Ecto neural progenitor cell (in vitro differentiated cells): ENCODE results near the gene NTRK3.

Experiments
- DNase-seq: peaks from one replicate; pipeline ENCODE4 v3.0.0-alpha.2; 2018; ENCODE audit warnings: low spot score

Gene NTRK3

DNA sequence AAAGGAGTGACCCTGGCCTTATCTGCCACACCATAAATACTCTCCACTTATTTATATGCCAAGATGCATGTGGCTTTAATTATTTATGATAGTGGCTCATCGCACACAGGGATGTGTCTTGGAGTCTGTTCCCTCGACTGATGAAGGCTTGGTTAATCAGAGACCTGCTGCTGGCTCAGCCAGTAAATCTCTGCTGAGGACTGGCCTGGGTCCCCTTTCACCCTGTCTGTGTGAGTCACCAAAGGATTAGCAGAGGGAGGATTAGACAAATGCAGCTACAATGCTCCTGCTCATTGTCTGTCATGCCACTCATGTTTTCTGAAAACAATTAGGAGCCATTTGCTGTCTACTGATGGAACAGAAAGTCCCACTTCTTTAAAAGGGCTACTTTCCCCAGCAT, 226.8 kb downstream of the NTRK3 start:
- DNase-seq: no peak

DNA sequence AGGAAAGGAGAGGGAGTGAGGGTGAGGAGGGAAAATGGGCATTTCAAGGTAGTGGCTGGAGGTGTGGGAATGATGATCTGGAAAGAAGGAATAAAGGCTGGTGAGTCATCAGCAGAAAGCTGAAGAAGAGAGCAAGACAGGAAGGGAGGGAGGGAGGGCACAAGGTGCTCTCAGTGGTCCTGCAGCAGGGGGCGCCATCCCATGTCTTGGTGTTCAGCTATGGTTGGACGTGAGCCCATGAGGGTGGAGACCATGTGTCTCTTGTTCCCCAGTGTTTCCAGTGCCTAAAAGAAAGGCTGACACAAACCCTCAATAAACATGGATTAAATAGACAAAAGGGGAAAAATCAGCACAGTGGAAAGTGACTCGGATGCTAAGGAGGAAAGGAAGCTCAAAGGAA, 228.5 kb downstream of the NTRK3 start:
- DNase-seq: no peak

DNA sequence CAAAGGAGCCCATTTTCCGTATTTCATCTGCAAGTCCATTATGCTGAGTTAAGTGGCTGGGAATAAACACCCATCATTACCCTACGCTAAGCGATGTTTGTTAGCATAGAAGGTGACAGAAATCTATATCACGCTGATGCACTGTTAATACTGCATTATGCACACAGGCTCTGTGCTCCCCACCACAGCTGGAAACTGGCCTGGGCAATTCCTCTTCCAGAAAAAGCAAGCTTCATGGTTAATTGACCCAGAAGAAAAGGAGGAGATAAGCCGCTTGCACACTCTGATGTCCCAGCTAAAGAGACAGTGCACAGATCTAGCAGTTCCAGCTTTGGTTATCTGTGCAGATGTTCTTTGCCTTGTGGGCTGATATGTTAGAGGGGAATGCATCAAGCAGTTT, 232.6 kb downstream of the NTRK3 start:
- DNase-seq: no peak

DNA sequence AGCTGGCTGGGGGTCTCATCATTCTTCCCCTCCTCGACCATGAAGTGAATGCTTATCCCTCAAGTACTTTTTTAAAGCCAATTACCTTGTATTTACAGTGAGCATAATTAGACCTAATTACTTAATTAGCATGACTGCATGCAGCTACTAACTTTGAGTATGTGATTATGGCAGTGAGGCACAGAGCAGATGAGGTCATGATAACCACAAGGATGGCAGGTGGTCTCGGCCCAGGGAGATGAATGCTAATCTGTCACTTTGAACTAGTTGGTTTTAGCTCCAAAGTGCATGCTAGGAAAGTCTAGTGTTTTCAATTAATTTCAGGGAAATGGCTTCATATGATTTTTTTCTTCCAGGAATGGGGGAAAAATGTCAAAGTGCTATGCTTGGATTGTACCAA, 233.8 kb downstream of the NTRK3 start:
- DNase-seq: no peak

DNA sequence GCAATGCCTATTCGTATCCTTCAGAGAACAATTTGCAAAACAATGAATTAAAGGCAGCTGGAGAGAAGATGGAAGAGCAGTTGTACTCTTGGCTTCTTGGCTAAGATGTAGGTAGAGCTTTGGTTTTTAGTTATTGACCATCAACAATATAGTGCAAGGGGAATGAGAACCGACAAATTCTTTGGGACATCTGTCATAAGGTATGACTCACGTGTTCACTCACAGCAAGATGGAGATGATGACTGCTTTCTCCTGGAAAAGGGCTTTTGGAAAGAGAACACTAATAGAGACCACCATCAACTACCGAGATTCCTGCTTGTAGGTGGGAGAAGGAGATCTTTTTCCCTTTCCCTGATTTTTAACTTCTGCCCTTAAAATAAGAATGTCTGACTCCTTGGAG, 234.9 kb downstream of the NTRK3 start:
- no peak for DNase-seq

DNA sequence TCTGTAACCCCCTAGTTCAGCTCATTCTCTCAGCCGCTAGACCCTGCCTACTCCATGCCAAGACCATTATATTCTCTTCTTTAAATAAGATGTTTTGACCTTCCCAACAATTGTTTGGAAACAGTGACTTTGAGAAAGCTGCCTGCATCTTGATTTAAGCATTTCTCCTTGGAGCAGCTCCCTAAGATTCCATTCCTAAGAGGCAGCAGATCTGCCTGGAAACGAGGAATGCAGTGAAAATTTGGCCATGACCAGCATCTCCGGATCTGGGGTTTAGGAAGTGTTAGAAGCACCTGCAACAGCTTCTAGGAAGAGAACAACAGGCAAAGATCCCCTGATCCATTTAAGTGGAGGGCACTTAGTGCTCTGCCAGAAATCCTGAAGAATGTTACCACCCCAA, 235.7 kb downstream of the NTRK3 start:
- no peak for DNase-seq

DNA sequence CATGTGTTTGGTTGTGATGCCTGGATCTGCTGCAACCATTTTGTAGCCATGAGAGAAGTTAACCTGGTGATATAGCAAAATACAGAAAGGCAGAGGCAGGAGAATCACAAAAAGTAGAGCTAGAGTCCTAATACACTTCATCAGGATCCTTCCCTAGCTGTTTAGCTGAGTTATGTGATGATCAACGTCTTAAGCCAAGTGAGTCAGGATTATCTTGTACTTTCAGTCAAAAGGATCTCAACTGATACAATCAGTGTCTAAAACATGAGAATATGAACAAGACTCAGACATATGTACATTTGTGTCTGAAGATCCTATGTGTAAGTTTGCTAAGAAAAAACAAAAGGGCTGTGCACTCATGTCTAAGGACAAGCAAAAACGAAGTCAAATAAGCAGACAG, 236.9 kb downstream of the NTRK3 start:
- no peak for DNase-seq

DNA sequence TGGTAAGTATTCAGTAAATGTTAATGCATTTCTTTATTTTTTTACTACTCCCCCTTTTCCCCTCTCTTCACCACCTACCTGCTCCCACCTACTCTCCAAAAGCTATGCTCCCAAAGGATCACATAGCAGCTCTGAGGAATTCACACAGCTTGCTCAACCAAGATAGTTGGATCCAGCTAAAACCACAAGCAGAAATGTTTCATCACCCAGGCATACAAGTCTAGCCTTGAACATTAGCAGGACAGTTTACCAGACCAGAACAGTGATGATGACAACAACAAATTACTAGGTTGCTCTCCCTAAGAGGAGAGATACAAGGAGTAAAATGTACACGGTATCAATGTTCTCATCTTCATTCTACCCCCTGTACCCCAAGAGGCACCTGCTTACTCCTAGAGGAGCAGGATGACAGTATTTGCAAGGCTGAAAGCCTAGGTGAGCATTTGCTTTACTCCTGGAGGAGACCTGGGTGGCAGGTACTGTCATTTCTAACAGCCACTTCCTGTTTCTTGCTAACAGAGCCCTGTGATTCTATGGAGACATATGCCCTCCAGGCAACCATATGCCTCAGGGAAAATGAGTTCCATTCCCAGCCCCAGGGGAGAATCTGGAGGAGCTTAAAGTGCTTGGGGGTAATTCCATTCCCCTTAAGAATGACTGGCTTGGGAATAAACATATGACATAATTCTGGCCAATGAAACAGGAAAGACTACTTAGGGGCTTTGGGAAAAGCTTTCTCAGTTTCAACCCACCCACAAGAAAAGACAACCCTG, 237.5 kb downstream of the NTRK3 start:
- no peak for DNase-seq

DNA sequence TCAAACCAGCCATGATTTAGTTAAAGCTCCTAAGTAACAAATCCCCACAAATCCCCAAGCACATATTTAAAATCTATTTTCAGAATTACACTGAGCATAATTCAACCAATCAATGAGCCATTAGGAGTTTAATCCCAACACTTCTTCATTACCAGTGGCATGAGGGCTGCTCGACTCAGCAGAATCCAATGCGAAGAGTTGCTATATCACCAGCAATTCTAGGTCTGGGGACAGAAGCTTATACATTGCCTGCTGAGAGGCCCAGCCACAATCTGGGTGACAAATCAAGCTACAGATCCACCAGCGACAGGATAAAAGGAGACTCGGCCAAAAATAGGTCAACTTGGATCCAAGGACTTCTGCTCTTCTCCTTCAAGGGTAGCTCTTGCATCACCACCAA, 238.8 kb downstream of the NTRK3 start:
- no peak for DNase-seq

DNA sequence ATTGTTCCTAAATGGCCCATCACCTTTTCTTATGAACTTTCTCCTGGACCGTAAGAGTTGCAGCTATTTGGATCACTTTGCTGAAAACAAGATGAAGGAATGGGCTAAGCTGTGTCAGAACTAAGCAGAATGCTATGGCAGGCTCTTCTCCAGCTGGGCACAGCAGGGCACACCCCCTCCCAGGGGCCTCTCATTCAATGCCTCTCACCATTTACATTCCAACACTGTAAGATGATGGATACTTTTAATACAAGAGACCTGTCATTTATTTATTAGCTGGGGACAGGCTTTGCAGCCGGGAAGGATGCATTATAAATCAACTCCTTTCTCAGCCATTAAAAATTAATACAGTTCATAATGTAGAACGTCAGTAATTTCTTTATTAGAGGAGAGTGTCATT, 240.1 kb downstream of the NTRK3 start:
- DNase-seq: no peak

DNA sequence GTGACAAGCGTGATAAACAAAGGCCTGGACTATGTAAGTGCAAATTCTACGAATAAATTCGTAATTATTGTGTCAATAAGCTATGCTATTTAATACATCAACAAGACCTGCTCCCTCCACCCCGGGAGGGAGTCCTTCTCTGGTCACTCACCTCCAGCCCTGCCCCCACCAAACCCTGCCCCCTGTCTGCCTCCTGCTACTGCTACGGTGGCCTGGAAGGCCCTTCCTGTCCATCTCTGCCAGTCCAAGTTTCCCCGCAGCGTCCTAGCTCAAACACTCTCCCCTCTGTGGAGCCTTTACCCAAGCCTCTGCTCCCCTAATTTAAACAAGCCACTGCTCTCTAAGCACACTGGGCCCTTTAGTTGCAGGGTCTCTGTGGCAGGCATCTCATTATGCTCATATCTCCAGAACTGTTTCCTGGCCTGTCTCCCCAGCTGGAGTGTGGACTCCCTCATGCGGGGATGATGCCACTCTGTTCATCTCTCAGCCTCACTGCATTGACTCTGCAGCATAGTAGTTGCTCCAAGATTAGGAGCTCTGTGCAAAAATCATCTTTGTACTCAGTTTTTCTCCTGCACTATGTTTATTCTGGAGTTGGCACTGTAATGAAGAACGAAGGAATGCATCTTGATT, 241.2 kb downstream of the NTRK3 start:
- DNase-seq: no peak

DNA sequence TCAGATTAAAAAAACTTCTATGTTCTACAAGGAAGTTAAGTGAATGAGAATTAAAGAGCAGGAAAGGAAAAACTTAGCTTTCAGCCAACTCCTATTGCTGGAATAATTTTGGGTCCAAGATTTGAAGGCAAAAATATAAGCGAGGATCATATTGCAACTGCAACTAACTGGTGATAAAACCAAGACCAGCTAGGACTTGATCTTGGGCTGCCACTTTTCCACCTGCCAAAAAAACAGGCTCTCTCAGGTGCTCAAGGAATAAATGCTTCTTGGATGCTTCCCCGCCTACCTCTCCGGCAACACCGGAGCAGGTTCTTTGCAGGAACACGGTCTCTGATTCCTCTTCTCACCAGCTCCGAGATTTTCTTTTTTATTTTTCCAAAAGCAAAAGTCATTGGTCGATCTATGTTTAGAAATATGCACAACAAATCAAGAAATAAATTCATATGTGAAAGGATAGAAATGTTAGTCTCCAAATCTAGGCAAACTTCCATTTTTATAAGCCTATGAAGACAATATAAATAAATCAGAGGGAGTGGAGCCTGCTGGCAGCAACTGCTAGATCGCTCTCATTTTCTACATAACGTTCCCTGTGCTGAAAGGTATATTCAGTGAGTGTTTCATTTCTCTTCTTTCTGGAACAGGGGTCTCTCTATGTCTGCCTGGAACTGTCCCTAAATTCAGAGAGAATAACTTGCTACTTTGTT, 241.9 kb downstream of the NTRK3 start:
- no peak for DNase-seq

DNA sequence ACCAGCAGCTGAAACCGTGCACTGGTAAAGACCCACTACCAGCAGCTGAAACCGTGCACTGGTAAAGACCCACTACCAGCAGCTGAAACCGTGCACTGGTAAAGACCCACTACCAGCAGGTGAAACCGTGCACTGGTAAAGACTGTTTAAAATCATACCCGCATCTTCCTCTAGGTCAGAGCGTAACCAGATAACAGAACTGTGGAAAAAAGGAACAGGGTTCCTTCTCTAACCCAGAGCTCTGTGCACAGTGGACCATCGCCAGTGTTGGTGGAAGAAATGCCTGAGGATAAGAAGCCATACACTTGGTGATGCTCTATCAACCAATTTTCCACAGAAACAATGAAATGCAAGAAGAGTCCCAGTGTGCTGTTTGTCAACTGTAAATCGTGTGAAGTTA, 243.4 kb downstream of the NTRK3 start:
- DNase-seq: no peak

DNA sequence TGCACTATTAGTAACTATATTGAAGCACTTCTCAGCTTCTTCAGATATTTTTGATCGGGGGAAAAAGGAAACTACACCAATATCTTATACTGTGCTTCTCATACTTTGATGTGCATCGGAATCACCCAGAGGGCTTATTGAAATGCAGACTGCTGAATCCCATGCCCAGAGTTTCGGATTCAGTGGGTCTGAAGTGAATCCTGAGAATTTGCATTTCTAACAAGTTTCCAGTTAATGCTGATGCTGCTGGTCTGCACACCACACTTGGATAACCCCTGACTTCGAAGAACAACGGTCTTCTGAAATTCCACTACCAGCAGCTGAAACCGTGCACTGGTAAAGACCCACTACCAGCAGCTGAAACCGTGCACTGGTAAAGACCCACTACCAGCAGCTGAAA, 243.9 kb downstream of the NTRK3 start:
- no peak for DNase-seq

DNA sequence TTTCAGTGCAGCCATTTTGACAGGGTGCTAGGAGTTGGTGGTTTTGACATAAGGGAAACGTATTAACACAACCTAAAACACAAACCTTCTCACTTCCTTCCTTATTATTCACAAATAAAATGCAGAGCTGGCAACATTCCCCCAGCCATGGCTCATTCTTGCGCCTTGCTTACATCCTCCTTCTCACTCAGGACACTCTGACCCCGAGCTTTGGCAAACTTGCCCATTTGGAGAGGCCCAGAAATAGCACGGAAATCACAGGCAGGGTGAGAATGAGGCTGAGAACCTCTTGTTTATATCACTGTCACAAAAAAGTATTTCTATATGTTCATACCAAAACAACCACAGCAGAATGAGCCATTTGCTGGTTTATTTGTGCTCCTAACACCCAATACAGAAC, 244.3 kb downstream of the NTRK3 start:
- DNase-seq: no peak

DNA sequence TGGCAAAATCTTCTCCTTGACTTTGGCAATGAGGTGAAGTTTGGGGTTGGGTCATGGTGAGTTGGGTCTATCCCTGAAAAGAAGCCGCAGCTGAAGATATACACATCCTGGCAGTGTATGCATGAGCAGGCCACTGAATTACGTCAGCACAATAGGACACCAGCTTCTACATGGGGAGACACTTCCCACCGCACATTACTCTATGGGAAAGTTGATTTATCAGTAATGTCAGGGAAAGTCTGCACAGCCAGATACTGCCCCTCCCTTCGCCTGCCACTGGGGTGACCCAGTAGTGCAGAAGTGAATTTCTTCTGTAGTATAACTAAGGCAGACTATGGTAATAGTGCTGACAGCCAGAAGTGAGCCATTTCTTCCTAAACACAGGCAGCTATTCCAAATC, 245.0 kb downstream of the NTRK3 start:
- no peak for DNase-seq

DNA sequence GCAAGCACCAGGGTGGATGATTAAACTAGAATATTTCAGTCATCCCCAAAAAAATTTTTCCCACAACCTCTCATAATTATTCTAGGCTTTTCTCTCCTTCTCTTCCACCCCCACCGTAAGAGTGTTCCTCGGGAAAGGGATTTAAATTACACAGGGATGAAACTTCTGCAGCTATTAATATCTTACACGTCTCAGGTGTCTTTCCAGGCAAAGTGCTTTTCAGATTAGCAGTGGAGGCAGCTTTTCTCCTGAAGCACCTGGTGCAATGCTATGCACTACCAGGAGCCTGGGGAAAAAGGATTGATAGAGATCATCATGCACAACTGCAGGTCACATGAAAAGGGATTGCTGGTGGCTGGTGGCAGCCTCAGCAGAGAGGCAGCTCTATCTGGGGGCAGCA, 250.4 kb downstream of the NTRK3 start:
- no peak for DNase-seq

DNA sequence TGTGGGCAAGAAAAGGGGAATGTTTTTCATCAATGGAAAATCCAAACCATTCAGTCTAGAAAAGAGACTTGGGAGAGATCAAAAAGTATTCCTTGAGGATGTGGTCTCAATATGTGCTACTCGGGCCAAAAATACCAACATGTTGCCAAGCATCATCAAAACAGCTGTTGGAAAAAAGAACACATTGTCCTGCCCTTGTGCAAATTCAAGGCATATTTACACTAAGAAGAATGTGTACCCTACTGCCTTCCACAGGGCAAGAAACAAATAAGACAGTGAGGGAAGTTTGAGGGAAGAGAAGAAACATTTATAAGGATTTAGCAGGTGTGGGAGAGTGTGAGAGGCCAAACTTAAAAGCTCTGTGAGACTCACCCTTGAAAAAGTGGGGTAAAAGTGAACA, 252.1 kb downstream of the NTRK3 start:
- no peak for DNase-seq

DNA sequence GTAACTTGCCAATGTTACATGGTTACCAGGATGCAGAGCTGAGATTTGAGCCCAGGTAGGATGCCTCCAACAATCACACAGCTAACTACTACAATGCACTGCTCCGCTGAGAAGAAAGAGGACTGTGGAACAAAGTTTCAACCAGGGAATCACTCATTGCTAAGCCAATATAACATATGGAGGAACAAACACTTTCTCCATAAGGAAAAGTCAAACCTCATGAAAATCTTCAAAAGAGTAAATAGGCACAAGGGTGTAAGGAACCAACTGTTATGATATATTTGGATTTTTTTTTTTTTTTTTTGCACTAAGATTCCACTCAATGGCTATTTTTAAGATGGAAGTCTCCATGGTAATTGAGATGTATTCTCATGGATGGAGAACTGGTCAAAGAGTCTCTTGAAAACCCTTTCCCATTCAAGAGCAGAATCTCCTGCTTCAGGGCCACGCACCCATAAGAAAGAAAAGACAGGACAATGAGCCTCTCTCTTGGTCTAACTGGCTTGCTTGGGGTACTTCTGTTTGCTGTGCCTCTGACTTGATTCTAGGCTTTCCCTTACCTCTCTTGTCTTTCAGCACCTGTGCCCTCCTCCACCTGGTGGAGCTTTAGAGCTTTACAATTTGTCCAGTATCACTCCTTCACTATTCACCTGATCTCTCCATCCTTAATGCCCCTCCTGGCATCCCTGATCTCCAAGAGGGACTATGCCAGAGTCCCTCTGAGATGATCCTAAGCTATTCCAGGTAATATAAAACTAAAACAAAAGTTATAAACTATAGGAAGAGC, 252.8 kb downstream of the NTRK3 start:
- no peak for DNase-seq

DNA sequence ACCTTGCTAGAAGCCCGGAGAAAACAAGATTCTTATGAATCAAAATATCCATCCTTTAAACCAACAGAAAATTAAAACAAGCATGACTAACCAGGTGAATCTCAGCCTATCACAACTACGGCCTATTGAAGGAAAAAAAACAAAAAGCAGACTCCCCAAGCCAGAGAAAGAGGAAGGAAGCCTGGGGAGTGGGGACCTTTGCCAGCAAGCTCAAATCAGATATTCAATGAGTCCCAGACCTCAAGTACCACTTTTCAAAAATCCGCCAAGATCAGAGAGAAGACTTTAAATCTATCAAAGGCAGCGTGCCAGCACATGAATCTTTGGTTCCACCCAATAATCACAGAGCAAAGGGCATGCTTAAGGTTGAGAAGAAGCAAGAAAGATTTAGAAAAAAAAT, 253.8 kb downstream of the NTRK3 start:
- no peak for DNase-seq

DNA sequence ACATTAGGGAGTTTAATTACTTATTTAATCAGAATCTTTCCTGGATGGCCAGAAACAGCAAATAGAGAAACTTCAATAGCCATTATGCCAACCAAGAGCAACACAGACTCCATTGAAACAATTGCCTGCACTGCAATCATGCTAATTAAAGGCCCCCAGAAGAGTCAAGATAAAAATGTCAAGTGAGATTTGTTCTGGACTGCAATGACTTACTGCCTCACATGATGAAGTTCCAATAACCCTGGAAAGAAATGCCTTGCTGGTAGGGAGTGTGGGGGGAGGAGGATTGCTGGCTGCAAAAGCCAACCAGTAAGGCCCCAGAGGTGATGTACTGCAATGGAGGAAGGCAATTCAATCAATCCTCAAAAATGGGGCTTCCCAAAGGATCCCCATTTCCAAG, 257.9 kb downstream of the NTRK3 start:
- DNase-seq: no peak

DNA sequence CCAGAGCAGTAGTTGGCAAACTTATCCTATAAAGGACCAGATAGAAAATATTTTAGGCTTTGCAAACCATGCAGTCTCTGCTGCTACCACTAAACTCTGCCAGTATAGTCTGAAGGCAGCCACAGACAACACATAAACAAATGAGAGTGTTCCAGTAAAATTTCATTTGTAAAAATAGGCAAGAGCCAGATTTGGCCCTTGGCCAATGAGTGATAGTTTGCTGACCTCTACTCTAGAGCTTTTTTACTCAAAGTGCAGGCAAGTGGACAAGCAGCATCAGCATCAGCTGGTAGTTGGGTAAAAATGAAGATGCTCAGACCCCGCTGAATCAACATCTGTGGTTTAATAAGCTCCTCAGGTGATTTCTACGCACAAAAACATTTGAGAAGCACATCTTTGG, 269.8 kb downstream of the NTRK3 start:
- DNase-seq: no peak

DNA sequence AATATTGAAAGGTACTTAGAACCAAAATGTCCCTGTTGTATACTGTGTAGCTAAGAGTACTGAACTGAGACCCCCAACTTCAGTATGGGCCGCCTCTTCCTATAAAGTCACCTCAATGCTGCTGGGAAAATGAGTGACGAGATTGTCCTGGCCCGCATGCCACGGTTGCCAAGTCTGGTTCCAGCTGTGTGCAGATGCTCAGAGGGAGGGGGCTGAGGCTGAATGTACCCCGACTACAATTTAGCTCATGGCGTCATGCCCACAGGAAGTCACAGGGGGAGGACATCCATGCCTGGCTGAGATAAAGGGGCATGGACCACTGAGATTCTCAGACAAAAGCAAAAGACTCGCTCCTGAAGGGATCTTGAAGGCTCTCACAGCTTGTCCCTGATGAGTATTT, 271.1 kb downstream of the NTRK3 start:
- DNase-seq: no peak
